Effector CD4-positive, alpha-beta T cell (primary cell): ENCODE data around the gene SALL3.

Source experiments
- DNase-seq: peaks from one replicate; pipeline ENCODE4 v3.0.0-alpha.2; 2020

The SALL3 gene

DNA sequence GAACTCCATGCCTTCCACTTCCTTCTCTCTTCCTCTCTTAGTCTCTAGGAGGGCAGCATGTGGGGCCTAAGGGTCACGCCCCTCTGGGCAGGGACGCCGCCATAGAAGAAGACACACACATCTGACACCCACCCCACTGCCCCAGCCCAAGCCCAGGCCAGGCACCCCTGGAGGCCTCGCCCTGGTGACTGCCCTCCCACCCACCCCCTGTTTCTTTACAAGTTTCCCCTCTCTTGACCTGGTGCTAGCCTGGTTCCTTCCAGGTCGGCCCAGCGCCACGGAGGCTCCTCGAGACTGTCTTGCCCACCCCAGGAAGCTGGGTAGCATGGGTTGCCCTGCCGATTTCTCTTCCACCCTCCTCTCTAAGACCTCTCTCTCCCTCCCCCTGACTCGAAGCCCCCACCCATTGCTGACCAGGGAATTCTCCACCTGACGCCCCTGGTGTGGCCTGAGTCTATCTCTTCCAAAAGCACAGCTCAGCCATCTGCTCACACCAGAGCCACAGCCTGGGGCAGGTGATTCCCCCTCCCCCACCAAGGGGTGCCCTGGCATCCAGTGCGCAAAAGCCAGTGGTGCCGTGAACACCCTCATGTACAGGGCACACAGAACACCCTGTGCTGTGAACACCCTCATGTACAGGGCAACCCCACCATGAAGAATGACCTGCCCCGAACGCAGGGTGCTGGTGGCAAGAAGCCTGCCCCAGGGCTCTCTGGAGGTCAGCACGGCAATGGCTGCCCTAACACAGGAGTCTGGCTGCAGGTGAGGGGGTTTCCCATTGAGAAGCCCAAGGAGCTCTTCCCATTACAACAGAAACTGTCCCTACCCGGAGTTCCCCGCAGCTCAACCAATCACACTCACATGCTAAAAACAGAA lies 13.5 kb upstream of the SALL3 start:
- DNase-seq, result no peak

DNA sequence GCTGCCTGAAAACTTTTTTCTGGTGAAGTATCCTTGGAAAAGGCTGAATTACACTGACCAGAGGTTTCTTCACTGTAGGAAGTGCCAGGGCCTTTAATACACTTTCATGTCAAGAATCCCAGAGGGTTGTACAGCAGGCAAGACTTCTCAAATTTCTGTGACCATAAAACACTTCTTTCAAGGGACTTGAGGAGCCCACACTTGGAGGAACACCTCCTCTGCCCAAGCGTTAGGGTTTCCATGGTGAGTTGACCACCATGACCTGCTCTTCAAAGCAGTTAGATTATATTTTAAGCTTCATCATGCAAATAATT lies 12.9 kb upstream of the SALL3 start:
- no peak for DNase-seq

DNA sequence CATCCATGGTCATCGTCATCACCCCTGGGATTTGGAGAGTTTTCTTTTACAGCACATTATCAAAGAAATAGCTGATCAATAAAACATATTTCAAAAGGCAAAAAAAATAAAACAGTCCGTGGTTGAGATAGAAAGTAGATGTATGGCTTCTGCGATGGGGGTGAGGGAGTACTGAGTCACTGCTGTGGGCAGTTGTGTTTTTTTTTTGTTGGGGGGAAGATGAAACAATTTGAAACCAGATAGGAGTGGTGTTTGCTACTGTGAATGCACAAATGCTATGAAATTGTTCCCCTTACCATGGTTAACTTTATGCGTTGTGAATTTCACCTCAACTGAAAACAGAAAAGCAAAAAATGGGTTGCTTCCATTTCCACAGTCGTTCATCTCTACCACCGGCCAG lies 11.9 kb upstream of the SALL3 start:
- no peak for DNase-seq

DNA sequence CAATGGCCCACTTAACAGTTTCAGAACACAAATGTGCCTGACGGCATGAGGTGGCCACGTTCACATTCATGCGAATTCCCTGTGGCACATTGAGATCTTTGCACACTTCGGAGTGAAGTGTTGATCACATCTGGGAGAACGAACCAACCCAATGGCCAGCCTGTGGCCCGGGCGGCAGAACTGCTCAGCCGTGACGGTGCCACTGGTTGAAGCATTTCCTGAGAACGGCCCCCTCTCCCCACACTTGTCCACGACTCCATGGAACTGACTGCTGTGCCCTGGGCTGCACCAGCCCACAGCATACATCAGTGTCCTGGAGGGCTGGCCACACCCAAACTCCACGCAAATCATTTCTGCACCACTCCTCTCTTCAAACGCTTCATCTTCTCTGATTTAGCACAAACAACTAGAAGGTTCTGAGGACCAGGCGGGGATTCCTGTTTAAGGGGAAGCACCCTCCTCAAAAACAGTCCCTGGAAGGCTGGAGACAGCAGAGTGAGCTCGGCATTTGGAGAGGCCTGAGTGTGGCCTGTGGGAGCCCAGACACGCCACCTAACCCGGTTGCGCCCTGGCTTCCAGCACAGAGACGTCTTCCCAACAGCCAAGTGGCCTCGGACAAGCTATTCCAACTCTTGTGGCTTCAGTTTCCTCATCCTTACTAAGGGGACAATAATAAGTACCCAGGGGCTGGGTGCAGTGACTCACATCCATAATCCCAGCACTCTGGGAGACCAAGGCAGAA lies 9.9 kb upstream of the SALL3 start:
- no peak for DNase-seq

DNA sequence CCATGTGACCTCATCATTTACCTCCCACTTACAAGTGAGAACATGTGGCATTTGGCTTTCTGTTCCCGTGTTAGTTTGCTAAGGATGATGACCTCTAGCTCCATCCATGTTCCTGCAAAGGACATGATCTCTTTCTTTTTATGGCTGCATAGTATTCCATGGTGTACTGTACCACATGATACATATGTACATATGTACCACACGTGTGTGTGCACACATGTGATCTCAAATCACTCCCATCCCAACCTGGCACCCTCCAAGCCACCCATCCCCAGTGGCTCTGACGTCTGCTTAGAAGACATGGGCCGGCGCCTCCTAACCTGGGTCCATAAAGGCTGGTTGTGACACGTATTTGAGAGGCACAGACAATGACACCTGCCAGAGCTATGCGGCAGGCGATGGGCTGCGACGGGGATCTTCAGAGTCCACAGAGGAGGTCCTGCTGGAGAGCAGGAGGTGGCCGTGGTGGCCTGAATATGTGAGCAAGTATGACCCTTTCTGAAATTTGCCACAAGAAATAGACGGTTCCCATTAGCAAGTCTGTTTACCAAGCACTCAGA lies 8.8 kb upstream of the SALL3 start:
- DNase-seq, result no peak

DNA sequence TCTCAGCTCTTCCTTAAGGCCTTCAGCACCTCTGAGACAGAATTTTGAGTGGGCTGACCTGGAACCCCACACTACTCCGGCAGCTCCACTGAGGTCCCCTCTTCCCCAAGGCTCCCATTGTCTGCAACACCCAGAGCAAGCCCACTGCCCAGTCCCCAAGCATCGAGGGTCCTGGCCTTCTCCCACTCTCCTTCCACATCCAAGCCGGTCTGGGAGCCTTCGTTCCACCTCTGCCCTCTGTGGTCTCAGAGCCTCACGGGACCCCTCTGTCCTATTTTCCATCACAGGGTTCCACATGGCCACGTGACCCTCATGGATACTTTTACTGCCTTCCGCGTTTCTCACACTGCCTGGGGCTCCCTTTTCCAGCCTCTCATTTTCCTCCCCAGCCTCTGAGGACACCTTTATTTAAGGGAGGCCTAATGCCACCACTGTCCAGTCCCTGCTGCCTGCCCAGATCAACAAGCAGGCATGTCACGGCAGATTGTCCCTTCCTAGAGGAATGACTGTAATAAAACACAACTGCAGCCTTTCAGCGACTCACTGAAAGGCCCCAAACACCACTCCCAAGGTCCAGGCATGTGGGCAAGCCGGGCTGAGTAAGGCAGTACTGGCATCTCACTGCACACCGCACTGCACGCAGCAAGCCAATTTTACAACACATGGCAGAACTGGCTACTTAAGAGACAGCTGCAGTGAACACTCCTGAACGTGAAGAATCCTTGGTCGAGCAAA lies 7.9 kb upstream of the SALL3 start:
- no peak for DNase-seq

DNA sequence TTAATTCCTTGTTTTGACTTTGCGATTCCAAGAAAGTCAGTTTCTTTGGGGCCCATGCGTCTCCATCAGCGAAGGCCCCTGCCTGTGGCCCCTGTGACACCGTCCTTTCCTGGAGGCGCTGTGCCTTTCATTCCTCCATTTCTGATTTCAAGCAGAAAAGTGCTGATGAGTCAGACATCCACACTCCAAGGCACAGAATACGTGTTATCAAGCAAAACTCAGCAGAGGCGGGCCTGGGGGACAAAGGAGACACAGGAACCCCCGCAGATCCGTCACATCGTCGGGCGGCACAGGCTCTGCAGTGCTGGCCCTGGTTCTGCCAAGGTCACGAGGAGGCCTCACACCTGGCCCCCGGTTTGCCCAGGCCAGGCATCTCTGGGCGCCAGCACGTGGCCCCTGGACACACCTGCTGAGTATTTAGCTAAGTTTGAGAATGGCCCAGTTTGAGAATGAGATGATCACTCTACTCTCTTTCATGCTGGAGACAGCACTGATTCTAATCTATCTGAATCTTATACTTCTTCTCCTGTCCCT lies 7.2 kb upstream of the SALL3 start:
- DNase-seq, result no peak

DNA sequence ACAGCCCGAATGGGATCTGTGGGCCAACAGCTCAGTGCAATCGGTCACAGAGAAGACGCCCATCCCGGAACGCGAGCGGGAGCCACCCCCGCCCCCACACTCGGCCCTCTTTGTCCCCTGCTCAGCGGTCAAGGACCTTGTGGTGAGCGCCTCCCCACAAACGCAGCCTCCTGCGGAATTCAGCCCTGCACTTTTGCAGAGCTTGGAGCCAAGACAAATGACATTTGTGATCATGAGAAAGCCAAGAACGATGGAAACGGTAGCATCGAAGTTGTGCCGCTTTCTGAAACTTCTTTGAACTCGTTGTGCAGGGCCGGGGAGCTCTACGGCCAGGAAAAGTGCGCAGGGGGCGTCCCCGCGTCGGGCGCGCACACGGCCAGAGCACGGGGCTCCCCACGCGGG lies 6.7 kb upstream of the SALL3 start:
- no peak for DNase-seq

DNA sequence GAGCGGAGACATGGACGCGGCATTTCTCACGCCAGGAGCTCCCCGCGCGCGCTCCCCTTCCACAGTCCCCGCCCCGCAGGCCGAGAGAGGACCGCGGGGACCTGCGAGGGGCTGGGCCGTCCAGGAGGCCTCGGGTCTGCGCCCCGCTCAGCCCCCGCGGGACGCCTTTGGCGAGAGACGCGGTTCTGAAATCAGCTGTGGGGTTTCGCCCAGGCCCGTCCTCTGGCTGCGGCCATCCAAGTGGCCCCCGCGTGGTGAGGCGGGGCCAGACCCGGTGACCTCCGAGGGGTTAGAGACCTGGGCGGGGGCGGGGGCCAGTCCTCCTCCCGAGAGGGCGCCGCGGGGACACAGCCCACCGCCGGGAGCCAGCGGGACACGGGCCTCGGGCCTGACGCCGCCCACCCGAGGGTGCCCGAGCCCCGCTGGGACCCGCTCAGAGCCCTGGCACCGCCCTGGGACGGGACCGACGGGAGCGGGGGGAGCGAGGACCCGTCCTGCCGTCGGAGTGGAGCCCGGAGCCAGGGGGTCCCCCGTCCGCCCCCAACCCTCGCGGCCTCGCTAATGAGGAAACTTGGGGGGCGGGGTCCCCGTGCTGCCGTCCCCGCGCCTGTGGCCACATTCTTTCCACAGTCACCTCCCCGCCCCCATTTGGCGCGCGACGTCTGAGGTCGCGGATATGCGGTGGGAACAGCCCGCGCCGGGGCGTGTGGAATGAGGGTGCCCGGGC lies 6.1 kb upstream of the SALL3 start:
- DNase-seq, result no peak

DNA sequence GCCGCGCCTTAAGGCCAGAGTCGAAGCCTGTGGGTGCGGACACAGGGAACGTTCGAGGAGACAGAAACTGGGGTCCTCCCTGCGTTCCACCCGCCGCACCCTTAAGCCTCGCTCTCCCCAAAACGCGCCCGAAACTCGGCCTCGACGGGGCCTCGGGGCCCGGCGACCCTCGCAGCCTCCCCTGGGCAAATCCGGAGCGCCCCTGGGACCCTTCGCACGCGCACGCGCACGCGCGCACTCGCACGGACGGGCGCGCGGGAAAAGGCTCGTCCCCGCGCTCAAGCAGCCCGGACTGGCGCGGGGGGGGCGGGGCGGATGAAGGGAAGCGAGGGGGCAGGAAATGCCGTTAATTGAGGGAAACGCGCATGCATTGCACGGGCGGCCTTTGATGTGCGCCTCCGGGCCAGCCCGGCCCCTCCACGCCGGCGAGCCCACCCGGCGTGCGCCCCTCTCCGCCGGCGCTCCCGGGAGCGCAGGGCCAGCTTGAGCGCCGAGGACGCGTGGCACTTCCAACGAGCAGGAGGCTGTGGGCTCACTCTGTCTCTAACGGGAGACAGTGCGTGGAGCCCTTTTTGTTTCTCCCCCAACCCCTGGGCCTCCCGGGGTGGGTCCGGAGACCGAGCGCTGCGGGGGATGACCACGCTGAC lies 5.4 kb upstream of the SALL3 start:
- DNase-seq, result no peak

DNA sequence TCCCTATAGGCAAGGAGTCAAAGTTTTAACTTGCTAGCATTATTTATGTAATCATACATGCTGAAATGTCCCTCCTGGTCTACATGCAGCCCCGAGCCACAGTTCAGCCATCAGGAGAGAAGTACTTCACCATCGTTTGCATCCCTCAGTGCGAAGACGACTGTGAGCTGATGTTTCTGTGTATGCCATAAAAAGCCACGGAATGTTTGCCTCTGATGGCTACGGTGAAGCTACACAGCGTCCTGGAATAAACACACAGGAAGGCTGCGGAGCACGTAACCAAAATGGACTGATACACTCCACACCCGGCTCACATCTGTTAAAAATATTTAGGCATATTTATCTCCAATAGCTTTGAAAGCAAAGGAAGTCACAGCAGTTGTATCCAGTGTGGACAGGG lies 4.3 kb upstream of the SALL3 start:
- no peak for DNase-seq

DNA sequence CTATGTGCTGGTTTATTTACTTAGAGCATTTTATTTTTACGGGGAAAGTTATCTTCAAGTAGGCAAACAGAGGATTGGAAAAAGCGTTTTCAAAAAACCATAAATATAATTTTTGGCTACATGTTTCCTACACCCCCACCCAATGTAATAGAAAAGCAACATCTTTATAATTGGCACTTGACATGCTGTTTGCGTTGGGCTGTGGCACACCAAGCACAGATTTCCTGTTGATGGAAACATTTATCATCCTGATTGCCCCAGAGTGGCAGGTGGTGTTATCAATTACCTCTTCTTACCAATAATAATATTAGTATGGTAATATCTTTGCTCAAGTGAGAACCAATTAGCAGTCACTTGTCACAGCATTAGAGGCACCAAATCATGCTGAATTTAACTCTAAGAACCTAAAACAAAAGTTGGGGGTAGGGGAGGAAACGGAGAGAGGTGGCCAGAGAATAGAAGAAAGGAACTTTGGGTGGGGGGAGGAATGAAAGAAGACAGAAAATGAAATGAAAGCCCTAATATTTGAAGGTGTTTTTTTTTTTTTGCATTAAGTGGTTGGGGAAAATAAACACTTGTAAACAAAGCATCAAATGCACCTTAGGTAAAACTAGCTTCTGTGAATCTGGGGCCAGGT lies 3.8 kb upstream of the SALL3 start:
- DNase-seq, result no peak

DNA sequence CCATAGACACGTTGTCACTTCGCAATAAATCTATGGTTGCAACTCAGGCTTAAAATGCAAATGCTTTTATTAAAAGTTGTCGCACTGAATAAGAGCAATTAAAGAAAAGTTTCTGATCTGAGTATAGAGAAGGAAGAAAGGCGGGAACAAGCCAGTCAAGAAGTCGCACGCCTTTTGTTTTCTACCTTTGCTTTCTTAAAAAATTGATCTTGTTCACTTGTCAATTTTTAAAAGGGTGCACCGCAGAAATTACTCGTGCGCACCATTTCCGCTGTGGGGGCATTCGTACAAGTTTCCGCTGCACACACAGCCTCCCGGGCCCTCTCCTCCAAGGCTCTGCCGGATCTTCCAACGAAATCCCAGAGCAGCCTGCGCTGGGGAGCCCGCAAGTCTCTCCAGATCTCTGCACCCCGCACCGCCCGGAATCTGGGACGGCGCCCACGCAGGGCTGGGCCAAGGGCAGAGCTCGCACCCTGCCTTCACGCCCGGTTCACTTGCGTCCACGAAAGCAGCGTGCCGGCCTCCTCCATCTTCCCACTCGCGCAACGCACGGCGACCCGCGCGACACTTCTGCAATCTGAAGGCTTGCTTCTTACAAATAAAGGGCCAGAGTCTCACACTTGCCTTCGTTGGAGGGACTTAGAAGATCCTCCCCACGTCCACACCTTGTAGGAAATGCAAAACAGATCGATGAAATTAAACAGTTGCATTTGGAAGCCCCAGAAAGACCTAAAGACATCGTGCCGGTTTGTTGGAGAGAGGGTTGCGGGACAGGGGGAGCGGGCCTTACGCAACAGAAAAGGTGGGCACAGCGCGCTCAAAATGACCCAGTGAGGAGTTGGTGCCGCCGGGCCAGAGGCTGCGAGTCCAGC lies 2.6 kb upstream of the SALL3 start:
- no peak for DNase-seq

DNA sequence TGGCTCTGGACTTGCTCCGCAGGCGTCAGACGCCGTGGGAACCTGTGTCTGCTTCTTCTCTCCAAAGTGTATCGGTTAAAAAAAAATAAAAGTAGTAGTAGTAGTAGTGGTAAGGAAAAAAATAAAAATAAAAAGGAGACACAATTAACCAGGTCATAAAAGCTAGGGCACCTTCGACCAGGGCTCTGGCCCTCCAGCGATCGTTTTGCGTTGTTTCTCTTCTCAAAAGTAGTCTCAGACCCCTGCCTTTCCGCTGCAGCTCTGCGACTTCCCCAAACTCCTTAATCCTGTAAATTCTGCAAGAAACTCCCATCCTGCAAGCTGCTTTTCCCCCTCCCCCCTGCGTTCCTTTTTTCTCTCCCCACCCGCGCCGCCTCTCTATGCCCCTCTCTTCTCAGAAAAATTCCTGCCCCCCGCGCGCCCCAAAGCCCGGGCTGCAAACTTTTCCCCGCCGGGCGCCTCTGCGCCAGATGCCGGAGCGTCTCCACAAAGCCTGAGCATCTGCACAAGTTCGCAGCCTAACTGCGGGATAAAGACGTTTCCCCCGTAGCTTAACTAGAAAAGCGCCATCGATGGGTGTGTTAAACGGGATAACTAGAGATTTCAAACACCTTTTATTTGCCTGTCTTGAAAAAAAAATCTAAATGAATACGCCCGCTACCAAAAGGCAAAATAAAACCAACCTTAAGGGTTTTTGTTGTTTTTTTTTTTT lies 1.8 kb upstream of the SALL3 start:
- no peak for DNase-seq

DNA sequence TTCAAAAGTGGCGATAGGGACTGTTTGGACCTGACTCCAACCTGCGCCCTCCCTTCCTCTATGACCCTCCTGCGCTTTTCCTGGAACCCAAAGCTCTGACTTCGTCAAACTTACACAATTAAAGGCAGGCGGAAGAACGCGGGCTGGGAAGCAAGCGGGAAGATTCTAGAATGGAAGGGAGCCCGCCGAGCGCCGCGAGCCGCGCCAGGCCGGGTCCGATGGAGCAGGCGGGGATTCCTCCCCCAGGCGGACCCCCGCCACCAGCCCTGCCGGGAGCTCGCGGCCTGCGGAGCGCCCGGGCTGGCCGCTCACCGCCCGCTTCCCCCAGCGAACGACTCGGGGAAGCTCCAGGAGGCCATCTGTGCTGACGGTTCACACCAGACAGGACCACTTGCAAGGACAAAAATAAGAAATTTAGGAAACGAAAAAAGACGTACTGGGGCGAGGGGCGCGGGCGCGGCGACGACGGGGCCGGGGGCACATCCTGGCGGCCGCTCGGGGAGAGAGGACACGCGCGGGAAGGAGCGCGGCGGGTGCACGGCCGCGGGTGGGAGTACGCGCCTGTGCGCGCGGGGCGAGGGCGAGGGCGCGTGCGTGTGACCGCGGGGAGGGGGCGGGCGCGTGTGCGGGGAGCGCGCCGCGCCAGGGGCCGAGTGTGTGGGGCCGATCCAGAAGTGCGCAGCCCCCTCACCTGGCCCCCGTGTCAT lies 1.1 kb upstream of the SALL3 start:
- no peak for DNase-seq

DNA sequence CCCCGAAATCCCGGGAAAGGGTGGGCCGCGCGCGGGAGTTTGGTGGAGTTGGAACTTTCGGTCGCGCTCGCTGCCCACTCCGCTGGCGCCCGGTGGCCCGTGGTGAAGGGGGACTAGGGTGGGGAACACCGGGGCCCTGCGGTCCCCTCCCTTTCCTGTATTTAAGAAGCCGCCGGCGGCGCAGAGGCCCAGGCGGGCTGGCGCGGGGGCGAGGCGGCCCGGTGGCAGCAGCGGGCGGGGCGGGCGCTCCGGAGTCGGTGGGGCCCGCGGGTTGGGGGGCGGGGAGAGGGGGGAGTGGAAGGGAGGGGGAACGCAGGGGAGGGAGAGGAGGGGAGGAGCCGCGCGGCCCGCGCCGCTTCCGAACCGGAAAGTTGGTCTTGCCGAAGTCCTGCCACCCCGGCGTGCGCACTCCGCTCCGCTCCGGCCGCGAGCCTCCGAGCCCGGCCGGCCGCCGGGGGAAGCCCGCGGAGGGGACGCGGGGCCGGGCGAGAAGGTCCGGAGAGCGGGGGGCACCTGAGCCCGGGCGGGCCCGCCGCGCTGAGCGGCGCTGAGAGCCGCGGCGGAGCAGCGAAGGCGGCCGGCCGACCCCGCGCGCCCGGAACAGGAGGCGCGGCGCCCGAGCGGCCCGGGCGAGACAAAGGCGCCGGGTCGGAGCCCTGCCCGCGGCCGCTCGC lies 425 bp upstream of the SALL3 start:
- no peak for DNase-seq

DNA sequence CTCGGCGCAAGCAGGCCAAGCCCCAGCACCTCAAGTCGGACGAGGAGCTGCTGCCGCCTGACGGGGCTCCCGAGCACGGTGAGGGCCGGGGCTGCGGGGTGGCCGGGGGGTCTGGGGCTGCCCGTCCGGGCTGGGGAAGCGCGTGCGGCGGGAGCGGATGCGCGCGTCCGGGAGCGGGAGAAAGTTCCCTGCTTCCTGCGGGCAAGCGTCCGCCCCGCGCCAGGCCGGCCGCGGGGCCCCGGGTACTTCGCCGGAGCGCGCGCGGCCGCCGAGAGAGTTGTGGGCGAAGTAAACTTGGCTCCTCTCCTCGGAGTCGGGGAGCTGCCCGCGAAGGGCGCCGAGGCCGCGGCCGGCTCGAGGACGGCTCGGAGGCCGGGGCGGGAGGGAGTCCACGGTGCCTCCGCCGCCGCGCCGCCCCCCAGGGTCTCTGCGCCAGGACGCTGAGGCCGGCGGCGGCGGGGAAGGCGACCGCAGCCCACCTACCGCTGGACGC lies 707 bp downstream of the SALL3 start:
- no peak for DNase-seq

DNA sequence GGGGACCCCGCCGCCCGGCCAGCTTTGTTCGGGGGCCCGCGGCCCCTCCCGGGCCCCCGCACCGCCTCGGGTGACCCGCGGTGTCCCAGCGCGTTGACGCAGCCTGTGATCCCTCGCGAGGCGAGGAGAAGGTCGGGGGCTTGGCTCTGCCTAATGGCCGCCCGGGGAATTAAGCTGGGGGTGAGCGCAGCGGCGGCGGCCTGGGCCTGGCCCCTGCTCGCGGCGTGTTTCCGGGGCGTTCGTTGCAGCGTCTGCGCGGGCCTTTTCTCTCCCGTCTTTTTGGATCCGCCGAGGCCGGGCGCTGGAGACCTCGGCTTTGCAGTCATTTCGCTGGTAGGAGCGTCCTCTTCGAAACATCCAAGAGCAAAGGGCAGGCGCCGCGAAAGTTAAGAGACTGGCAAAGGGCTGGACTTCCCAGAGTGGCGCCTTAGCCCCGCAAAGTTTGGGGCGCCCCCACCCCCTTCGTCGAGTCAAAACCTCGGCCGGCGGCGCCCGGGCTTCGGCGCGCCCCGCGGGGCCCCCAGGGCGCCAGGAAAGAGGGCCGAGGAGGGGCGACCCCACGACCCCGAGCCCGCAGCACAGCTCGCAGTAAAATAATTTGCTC lies 1.3 kb downstream of the SALL3 start:
- DNase-seq, result no peak
